ENCODE measurements around the gene COL19A1. TPM values are rescaled to one million over a fixed set of nuclear protein-coding genes. Genes with fewer than 3 reads are reported as not detected.

Gene COL19A1
- total and polyA plus RNA-seq, 3 donors from 2014 or later: 0.30 to 2.5 (median 1.4) TPM

- 74 to 90% methylated on average over 10 of the region's 10 CpGs for WGBS, 2 donors
- Histone ChIP-seq H3K9me3 (no peaks in the 10 kb centered on the region), H3K36me3 (ENCODE audit: low read depth, missing control alignments) (no peaks in the 10 kb centered on the region), H3K27me3 (no peaks in the 10 kb centered on the region), H3K27ac (no peak overlapping the region), H3K4me3 (no peak overlapping the region), H3K4me1 (no peaks in the 10 kb centered on the region)
- no peak for DNase-seq
- TF ChIP-seq CTCF (IDR thresholded peaks at IDR 0.05): no peak
- no peak for TF ChIP-seq POLR2A (IDR thresholded peaks at IDR 0.05)
- intact Hi-C loops (cut with DNase I; ENCODE audit: low total_unique reads): no loop called here
Observed at GRCh38 chr6:70135219-70136160, 269.1 kb downstream of the COL19A1 start.

- intact Hi-C loops (cut with DNase I; ENCODE audit: low total_unique reads): no loop called here
- no peak overlapping the region for H3K4me3 ChIP-seq
- 39 to 52% methylated on average over 1 of the region's 1 CpG for WGBS, 2 donors
- no peaks in the 10 kb centered on the region for H3K27me3 ChIP-seq
- H3K9me3 ChIP-seq: no peaks in the 10 kb centered on the region
- no peaks in the 10 kb centered on the region for H3K36me3 ChIP-seq (ENCODE audit: low read depth, missing control alignments)
- H3K4me1 ChIP-seq: no peaks in the 10 kb centered on the region
- DNase-seq: no peak
- no peak overlapping the region for H3K27ac ChIP-seq
- no peak for TF ChIP-seq CTCF (IDR thresholded peaks at IDR 0.05)
- no peak for TF ChIP-seq POLR2A (IDR thresholded peaks at IDR 0.05)
Observed at GRCh38 chr6:70136996-70137395, 270.6 kb downstream of the COL19A1 start.

- TF ChIP-seq CTCF (IDR thresholded peaks at IDR 0.05) (no peak), POLR2A (IDR thresholded peaks at IDR 0.05) (no peak)
- H3K4me1 ChIP-seq: no peaks in the 10 kb centered on the region
- WGBS, 2 donors: 25 to 38% methylated on average over 2 of the region's 2 CpGs
- H3K4me3 ChIP-seq: no peak overlapping the region
- H3K27me3 ChIP-seq: no peaks in the 10 kb centered on the region
- intact Hi-C loops (cut with DNase I; ENCODE audit: low total_unique reads): no loop called here
- no peak overlapping the region for H3K27ac ChIP-seq
- H3K9me3 ChIP-seq: no peaks in the 10 kb centered on the region
- no peak for DNase-seq
- H3K36me3 ChIP-seq (ENCODE audit: low read depth, missing control alignments): no peaks in the 10 kb centered on the region
Observed at GRCh38 chr6:70140496-70140895, 274.1 kb downstream of the COL19A1 start.

- 74 to 82% methylated on average over 4 of the region's 4 CpGs for WGBS, 2 donors
- no peak for DNase-seq
- intact Hi-C loops (cut with DNase I; ENCODE audit: low total_unique reads): no loop called here
Observed at GRCh38 chr6:70142034-70142433, 275.7 kb downstream of the COL19A1 start.

More at GRCh38 chr6:70142034-70142433, 275.7 kb downstream of the COL19A1 start:
- no peak overlapping the region for H3K4me3 ChIP-seq
- H3K27me3 ChIP-seq: no peaks in the 10 kb centered on the region
- H3K27ac ChIP-seq: no peak overlapping the region
- TF ChIP-seq CTCF (IDR thresholded peaks at IDR 0.05): no peak
- TF ChIP-seq POLR2A (IDR thresholded peaks at IDR 0.05): no peak
- no peaks in the 10 kb centered on the region for H3K36me3 ChIP-seq (ENCODE audit: low read depth, missing control alignments)
- no peaks in the 10 kb centered on the region for H3K9me3 ChIP-seq
- no peaks in the 10 kb centered on the region for H3K4me1 ChIP-seq
